DND-41 (cell line): ENCODE measurements around the gene BARHL1.

Experiments
- ATAC-seq: fragments of 200-7000 bp; cut with Tn5 transposase; 3 replicates; pipeline ENCODE4 v1.9.1; 2021; ENCODE audit warnings: low read depth; ENCODE audit not compliant: insufficient read depth
- DNase-seq: peaks from one replicate; pipeline ENCODE4 v3.0.0-alpha.2; 2020
- H2AFZ ChIP-seq: 2 replicates; pipeline ENCODE4 v1.6.0; 2012; ENCODE audit warnings: low read depth, low read length
- H3K27ac ChIP-seq: 2 replicates; pipeline ENCODE4 v1.5.1; 2012; ENCODE audit warnings: low read length, inconsistent platforms
- H3K27me3 ChIP-seq: fragments of 200-600 bp; sonication (generic); 2 replicates; pipeline ENCODE4 v1.6.0; 2012; ENCODE audit warnings: low read length, mild to moderate bottlenecking, inconsistent platforms; ENCODE audit not compliant: insufficient read depth, poor library complexity
- H3K36me3 ChIP-seq: 2 replicates; pipeline ENCODE4 v1.5.1; 2012; ENCODE audit warnings: low read length, inconsistent platforms; ENCODE audit not compliant: insufficient read depth
- H3K4me1 ChIP-seq: 2 replicates; pipeline ENCODE4 v1.5.1; 2012; ENCODE audit warnings: mild to moderate bottlenecking, low read length; ENCODE audit not compliant: insufficient read depth
- H3K4me2 ChIP-seq: 2 replicates; pipeline ENCODE4 v1.6.0; 2012; ENCODE audit warnings: mild to moderate bottlenecking, moderate library complexity, low read length, inconsistent platforms; ENCODE audit not compliant: insufficient read depth
- H3K4me3 ChIP-seq, 2 experiments: fragments of 200-600 bp in 1 of 2; shearing (Covaris generic) in 1 of 2; 2 replicates each; pipeline ENCODE4 v1.5.1; 2012 to 2016; ENCODE audit warnings: inconsistent platforms in 2 of 2, low read length in 2 of 2, mild to moderate bottlenecking in 2 of 2, low read depth in 1 of 2, moderate library complexity in 1 of 2
- H3K79me2 ChIP-seq: 2 replicates; pipeline ENCODE4 v1.6.0; 2012; ENCODE audit warnings: low read length, inconsistent platforms; ENCODE audit not compliant: insufficient read depth
- H3K9ac ChIP-seq: 2 replicates; pipeline ENCODE4 v1.6.0; 2012; ENCODE audit warnings: low read depth, mild to moderate bottlenecking, inconsistent platforms, low read length, moderate library complexity
- H3K9me3 ChIP-seq: 2 replicates; pipeline ENCODE4 v1.5.1; 2012; ENCODE audit warnings: low read length, moderate library complexity, mild to moderate bottlenecking, inconsistent platforms; ENCODE audit not compliant: insufficient read depth, severe bottlenecking
- H4K20me1 ChIP-seq: 2 replicates; pipeline ENCODE4 v1.6.0; 2012; ENCODE audit warnings: low read length; ENCODE audit not compliant: insufficient read depth
- EZH2 ChIP-seq: IDR thresholded peaks from 3 replicates; pipeline ENCODE4 v1.6.1; 2012; ENCODE audit warnings: borderline replicate concordance, low read depth, mild to moderate bottlenecking, moderate library complexity, low read length, inconsistent platforms; ENCODE audit not compliant: severe bottlenecking
- TF ChIP-seq, protein P1 (sequence below): IDR thresholded peaks from 2 replicates; pipeline ENCODE4 v1.5.1; 2012; ENCODE audit warnings: borderline replicate concordance, low read length, moderate library complexity, mild to moderate bottlenecking; ENCODE audit not compliant: poor library complexity, severe bottlenecking; ENCODE audit errors: extremely low read depth

The BARHL1 gene

DNA sequence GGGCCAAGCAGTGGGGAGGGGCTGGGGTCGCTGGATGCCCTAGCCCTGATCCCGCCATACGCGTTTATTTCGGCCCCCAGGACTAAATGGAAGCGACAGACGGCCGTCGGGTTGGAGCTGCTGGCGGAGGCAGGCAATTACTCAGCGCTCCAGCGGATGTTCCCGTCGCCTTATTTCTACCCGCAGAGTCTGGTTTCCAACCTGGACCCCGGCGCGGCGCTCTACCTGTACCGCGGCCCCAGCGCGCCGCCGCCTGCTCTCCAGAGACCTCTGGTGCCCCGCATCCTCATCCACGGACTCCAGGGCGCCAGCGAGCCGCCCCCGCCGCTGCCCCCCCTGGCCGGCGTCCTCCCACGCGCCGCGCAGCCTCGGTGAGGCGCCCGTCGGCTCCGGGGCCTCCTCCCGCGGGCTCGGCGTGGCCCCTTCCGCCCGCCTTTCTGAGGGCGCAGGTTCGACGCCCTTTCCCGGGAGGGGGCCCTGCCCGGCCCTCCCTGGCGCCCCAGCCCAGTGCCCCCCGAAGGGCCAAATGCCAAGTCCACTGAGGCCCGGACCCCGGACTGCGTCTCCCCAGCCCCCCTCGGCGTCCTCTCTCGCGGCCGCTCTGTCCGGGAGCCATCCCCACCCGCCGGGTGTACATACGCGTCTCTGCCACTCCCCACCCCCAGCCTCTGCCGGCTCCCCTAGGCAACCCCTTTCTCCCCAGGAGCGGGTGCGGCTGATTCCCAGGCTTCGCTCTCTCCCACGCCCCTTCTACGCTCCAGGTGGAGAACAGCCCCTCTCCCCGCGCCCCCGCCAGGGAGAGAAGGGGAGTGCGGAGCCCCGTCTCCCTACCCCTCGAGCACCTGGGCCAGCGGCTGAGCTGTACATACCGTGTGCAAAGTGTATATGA is 7.0 kb downstream of the BARHL1 start:
- Histone ChIP-seq H3K9me3 (no peaks in the 10 kb centered on the region), H3K4me3 (no peak overlapping the region), H3K27ac (no peak overlapping the region), H2AFZ (no peak overlapping the region), H4K20me1 (peaks cover 15% of the 10 kb centered on the region; the same call in 1 of the 2 replicates), H3K4me2 (no peak overlapping the region), H3K79me2 (no peaks in the 10 kb centered on the region), H3K27me3 (no peaks in the 10 kb centered on the region), H3K36me3 (peaks cover 9% of the 10 kb centered on the region; the same call in 1 of the 2 replicates), H3K9ac (no peak overlapping the region), H3K4me1 (no peaks in the 10 kb centered on the region)
- ATAC-seq (no peak), DNase-seq (no peak)
- TF ChIP-seq, protein P1, sequence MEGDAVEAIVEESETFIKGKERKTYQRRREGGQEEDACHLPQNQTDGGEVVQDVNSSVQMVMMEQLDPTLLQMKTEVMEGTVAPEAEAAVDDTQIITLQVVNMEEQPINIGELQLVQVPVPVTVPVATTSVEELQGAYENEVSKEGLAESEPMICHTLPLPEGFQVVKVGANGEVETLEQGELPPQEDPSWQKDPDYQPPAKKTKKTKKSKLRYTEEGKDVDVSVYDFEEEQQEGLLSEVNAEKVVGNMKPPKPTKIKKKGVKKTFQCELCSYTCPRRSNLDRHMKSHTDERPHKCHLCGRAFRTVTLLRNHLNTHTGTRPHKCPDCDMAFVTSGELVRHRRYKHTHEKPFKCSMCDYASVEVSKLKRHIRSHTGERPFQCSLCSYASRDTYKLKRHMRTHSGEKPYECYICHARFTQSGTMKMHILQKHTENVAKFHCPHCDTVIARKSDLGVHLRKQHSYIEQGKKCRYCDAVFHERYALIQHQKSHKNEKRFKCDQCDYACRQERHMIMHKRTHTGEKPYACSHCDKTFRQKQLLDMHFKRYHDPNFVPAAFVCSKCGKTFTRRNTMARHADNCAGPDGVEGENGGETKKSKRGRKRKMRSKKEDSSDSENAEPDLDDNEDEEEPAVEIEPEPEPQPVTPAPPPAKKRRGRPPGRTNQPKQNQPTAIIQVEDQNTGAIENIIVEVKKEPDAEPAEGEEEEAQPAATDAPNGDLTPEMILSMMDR: no peak
- TF ChIP-seq EZH2: no peak

DNA sequence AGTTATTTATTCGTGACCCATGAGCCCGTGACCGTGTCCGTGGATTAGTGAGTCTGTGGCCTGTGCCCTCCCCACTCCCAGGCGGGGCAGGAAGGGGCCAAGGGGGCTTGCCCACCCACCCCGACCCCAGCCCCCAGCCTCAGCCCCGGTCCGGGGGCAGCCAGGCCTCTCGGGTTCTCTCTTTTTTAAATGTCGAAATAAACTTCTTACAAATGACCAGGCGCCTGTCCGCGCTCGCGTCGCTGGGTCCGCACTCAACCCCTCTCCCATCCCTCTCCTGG is 7.6 kb downstream of the BARHL1 start:
- Histone ChIP-seq H2AFZ (no peak overlapping the region), H4K20me1 (peaks cover 15% of the 10 kb centered on the region; the same call in 1 of the 2 replicates), H3K4me2 (no peak overlapping the region), H3K27me3 (no peaks in the 10 kb centered on the region), H3K4me1 (no peaks in the 10 kb centered on the region), H3K9me3 (no peaks in the 10 kb centered on the region), H3K9ac (no peak overlapping the region), H3K79me2 (no peaks in the 10 kb centered on the region), H3K4me3 (no peak overlapping the region), H3K27ac (no peak overlapping the region), H3K36me3 (peaks cover 14% of the 10 kb centered on the region)
- ATAC-seq (no peak), DNase-seq (no peak)
- TF ChIP-seq, protein P1: no peak
- TF ChIP-seq EZH2: no peak

DNA sequence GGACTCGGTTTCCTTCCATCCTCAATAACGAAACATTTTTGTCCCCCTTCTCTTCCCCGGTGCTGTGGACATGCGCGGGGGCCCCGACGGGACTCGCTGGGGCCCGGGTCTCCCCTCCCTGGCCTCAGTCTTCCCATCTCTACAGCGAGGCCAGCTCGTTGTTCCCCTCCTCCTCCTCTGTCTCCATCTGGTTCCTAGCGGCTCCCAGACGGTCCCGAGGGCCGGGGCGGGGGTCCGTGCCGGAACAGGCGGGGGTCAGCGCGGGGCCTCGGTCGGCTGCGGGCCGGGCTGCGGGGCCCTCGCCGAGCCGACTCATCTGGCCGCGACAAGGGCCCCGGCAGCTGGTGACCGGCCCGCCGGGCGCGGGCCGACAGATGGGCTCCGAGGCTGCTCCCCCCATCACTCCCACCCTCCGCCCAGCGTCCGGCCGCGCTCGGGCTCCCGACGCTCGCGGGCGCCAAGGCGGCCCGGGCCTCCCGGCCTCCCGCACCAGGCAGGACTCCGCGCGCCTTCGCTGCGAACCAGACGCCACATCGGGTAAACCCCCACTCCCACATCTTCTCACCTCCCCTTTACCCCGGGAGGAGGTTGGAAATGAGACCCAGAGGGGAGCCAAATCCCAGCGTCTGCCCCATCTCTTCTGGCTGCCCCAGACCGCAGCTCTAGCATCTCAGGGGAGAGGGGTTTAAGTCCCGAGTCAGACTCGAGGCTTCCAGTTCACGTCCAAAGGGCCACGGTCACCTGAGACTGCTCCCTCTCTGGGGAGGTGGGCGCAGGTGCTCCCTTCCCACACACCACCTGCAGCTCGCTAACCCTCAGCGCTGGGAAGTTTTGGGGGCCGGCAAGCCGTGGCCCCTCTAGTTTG is 8.1 kb downstream of the BARHL1 start:
- Histone ChIP-seq H4K20me1 (peaks cover 15% of the 10 kb centered on the region; the same call in 1 of the 2 replicates), H2AFZ (no peak overlapping the region), H3K4me1 (no peaks in the 10 kb centered on the region), H3K4me2 (no peak overlapping the region), H3K9me3 (no peaks in the 10 kb centered on the region), H3K27me3 (no peaks in the 10 kb centered on the region), H3K36me3 (peaks cover 18% of the 10 kb centered on the region), H3K4me3 (no peak overlapping the region), H3K27ac (no peak overlapping the region), H3K79me2 (no peaks in the 10 kb centered on the region), H3K9ac (no peak overlapping the region)
- TF ChIP-seq EZH2: no peak
- TF ChIP-seq, protein P1: no peak
- DNase-seq (no peak), ATAC-seq (no peak)
